GM19324 (cell line): ENCODE results near the gene PLPPR3.

ENCODE experiments used
- ATAC-seq: cut with Tn5 transposase; IDR thresholded peaks from one replicate; pipeline ENCODE4 v1.9.1; 2021; ENCODE audit warnings: mild to moderate bottlenecking, moderate library complexity; ENCODE audit not compliant: unreplicated experiment, low FRiP score

The PLPPR3 gene

GRCh38 chr19:810883-811489, 10.8 kb downstream of the PLPPR3 start:
- ATAC-seq = no peak

GRCh38 chr19:810077-810855, 11.5 kb downstream of the PLPPR3 start:
- ATAC-seq = no peak

GRCh38 chr19:808423-808775, 13.4 kb downstream of the PLPPR3 start:
- ATAC-seq = no peak

- no peak for ATAC-seq
These were observed 13.9 kb downstream of the PLPPR3 start for GRCh38 chr19:807627-808422.

- ATAC-seq = no peak
These were observed 14.8 kb downstream of the PLPPR3 start for GRCh38 chr19:806815-807421.

- no peak for ATAC-seq
These were observed 15.9 kb downstream of the PLPPR3 start for GRCh38 chr19:805600-806550.

GRCh38 chr19:805166-805551, 16.6 kb downstream of the PLPPR3 start:
- ATAC-seq = no peak

GRCh38 chr19:804419-805165, 17.2 kb downstream of the PLPPR3 start:
- no peak for ATAC-seq

GRCh38 chr19:803686-804418, 17.9 kb downstream of the PLPPR3 start:
- ATAC-seq = no peak

- ATAC-seq = no peak
These were observed 18.6 kb downstream of the PLPPR3 start for GRCh38 chr19:803099-803561.

- ATAC-seq = no peak
These were observed 19.2 kb downstream of the PLPPR3 start for GRCh38 chr19:802498-803098.

GRCh38 chr19:801861-802497, 19.8 kb downstream of the PLPPR3 start:
- ATAC-seq = no peak

- no peak for ATAC-seq
These were observed 20.5 kb downstream of the PLPPR3 start for GRCh38 chr19:801030-801860.

- ATAC-seq = no peak
These were observed 21.3 kb downstream of the PLPPR3 start for GRCh38 chr19:800360-801029.

- no peak for ATAC-seq
These were observed 22.5 kb downstream of the PLPPR3 start for GRCh38 chr19:799076-799881.
